ENCODE results near the gene GRIK5. TPM values are rescaled to one million over a fixed set of nuclear protein-coding genes. Genes with fewer than 3 reads are reported as not detected.

GRIK5 gene
- total RNA-seq, 1 donor from 2014 or later: 0.29 TPM

- H3K4me3 ChIP-seq: peak overlapping the region; percentile 98
- no peaks in the 10 kb centered on the region for H3K27me3 ChIP-seq
- intact Hi-C loops (cut with DNase I): no loop called here
- ATAC-seq: no peak
- H3K36me3 ChIP-seq: peaks cover 10% of the 10 kb centered on the region
- H3K4me1 ChIP-seq: peaks cover 13% of the 10 kb centered on the region
- no peak for TF ChIP-seq CTCF (IDR thresholded peaks at IDR 0.05)
- DNase-seq: no peak
- H3K9me3 ChIP-seq: no peaks in the 10 kb centered on the region
- H3K27ac ChIP-seq: peak overlapping the region; percentile 93
Observed at GRCh38 chr19:41957161-41957837, 112.7 kb downstream of the GRIK5 start.

GRCh38 chr19:41956621-41957020 lies 113.4 kb downstream of the GRIK5 start:
- H3K4me1 ChIP-seq: peaks cover 13% of the 10 kb centered on the region
- no peaks in the 10 kb centered on the region for H3K9me3 ChIP-seq
- no peak overlapping the region for H3K27ac ChIP-seq
- ATAC-seq: no peak
- peaks cover 10% of the 10 kb centered on the region for H3K36me3 ChIP-seq
- TF ChIP-seq CTCF (IDR thresholded peaks at IDR 0.05): no peak
- H3K27me3 ChIP-seq: no peaks in the 10 kb centered on the region
- H3K4me3 ChIP-seq: no peak overlapping the region
- intact Hi-C loops (cut with DNase I): no loop called here
- no peak for DNase-seq

GRCh38 chr19:41955521-41955920 lies 114.5 kb downstream of the GRIK5 start:
- no peak for TF ChIP-seq CTCF (IDR thresholded peaks at IDR 0.05)
- peaks cover 13% of the 10 kb centered on the region for H3K4me1 ChIP-seq
- ATAC-seq (no peak), DNase-seq (no peak)
- peaks cover 10% of the 10 kb centered on the region for H3K36me3 ChIP-seq
- H3K4me3 ChIP-seq: no peak overlapping the region
- H3K27ac ChIP-seq: no peak overlapping the region
- intact Hi-C loops (cut with DNase I): no loop called here
- no peaks in the 10 kb centered on the region for H3K27me3 ChIP-seq
- no peaks in the 10 kb centered on the region for H3K9me3 ChIP-seq

- peak; percentile 89 for ATAC-seq
- no peak overlapping the region for H3K27ac ChIP-seq
- H3K4me3 ChIP-seq: no peak overlapping the region
- peaks cover 8% of the 10 kb centered on the region for H3K36me3 ChIP-seq
- H3K9me3 ChIP-seq: no peaks in the 10 kb centered on the region
- TF ChIP-seq CTCF (IDR thresholded peaks at IDR 0.05): peak; percentile 99
- intact Hi-C loops (cut with DNase I): no loop called here
- DNase-seq: peak; percentile 86
- H3K27me3 ChIP-seq: no peaks in the 10 kb centered on the region
- no peaks in the 10 kb centered on the region for H3K4me1 ChIP-seq
Observed at GRCh38 chr19:41951686-41952172, 118.3 kb downstream of the GRIK5 start.

Other genes starting within 250 kb of the GRIK5 start
- gene LYPD4, start 225.5 kb downstream of the GRIK5 start, total RNA-seq: not detected
- not detected for gene DMRTC2, start 225.2 kb downstream of the GRIK5 start, total RNA-seq
- 1,667 TPM for gene RPS19, start 210.0 kb downstream of the GRIK5 start, total RNA-seq
- 1.4 TPM for gene CD79A, start 192.9 kb downstream of the GRIK5 start, total RNA-seq
- gene ARHGEF1, start 187.0 kb downstream of the GRIK5 start, total RNA-seq: 197 TPM
- 0.43 TPM for gene ERFL, start 141.8 kb downstream of the GRIK5 start, total RNA-seq
- 134 TPM for gene RABAC1, start 110.9 kb downstream of the GRIK5 start, total RNA-seq
- not detected for gene ATP1A3, start 76.0 kb downstream of the GRIK5 start, total RNA-seq
- 13.6 TPM for gene ZNF574, start 6.0 kb upstream of the GRIK5 start, total RNA-seq
- gene POU2F2, start 62.2 kb upstream of the GRIK5 start, total RNA-seq: 6.1 TPM
- 25.1 TPM for gene DEDD2, start 147.5 kb upstream of the GRIK5 start, total RNA-seq
- 9.6 TPM for gene ZNF526, start 150.1 kb upstream of the GRIK5 start, total RNA-seq
- gene GSK3A, start 172.4 kb upstream of the GRIK5 start, total RNA-seq: 38.7 TPM
- 53.9 TPM for gene ERF, start 184.9 kb upstream of the GRIK5 start, total RNA-seq
- gene CIC, start 199.0 kb upstream of the GRIK5 start, total RNA-seq: 76.7 TPM
- 0.52 TPM for gene PRR19, start 231.9 kb upstream of the GRIK5 start, total RNA-seq
- gene PAFAH1B3, start 232.4 kb upstream of the GRIK5 start, total RNA-seq: 13.2 TPM
- 0.35 TPM for gene TMEM145, start 243.1 kb upstream of the GRIK5 start, total RNA-seq